ENCODE data around the gene DFFA.

DNA sequence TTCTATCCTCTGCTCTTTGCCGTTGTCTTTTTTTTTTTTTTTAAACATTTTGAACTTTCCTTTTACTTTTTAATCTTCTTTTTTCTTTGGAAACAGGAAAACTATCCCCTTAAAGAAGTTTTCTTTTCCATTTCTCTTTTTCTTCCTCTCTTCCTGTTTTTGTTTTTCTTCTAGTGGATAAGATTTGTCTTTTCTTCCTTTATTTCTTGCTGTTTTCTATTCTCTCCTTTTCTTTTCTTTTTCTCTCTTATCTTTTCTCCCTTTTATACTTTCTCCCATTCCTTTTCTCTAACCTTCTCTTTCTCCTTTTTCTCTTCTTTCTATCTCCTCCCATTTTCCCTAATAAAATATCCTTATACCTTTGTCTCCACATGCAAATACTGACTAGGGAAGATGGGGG, 48.6 kb upstream of the DFFA start:
- TF ChIP-seq HDAC6 (IDR thresholded peaks at IDR 0.05; ENCODE audit: low read depth, low read length) (no peak), SRSF9 (IDR thresholded peaks at IDR 0.05; ENCODE audit: borderline replicate concordance, low read depth, low read length) (no peak), POLR2AphosphoS5 (IDR thresholded peaks at IDR 0.05; ENCODE audit: control insufficient read depth, insufficient read depth, low read depth, low read length) (no peak), CHD1 (IDR thresholded peaks at IDR 0.05; ENCODE audit: low read length) (no peak), PRPF4 (IDR thresholded peaks at IDR 0.05; ENCODE audit: insufficient read depth, low read depth, low read length, poor library complexity, severe bottlenecking) (no peak), ZNF41 (CRISPR knock-in tag; conservative IDR thresholded peaks at IDR 0.05) (no peak), SIX5 (IDR thresholded peaks at IDR 0.05; ENCODE audit: borderline replicate concordance in 1 of 2, insufficient read depth in 1 of 2, low read depth in 1 of 2, low read length in 2 of 2) (no peak), CEBPB (tag; IDR thresholded peaks at IDR 0.05) (no peak), MAFK (IDR thresholded peaks at IDR 0.05; ENCODE audit: low read length) (no peak)
- TF ChIP-seq, protein P1, sequence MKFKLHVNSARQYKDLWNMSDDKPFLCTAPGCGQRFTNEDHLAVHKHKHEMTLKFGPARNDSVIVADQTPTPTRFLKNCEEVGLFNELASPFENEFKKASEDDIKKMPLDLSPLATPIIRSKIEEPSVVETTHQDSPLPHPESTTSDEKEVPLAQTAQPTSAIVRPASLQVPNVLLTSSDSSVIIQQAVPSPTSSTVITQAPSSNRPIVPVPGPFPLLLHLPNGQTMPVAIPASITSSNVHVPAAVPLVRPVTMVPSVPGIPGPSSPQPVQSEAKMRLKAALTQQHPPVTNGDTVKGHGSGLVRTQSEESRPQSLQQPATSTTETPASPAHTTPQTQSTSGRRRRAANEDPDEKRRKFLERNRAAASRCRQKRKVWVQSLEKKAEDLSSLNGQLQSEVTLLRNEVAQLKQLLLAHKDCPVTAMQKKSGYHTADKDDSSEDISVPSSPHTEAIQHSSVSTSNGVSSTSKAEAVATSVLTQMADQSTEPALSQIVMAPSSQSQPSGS (CRISPR knock-in tag; IDR thresholded peaks at IDR 0.05), result no peak
- TF ChIP-seq, protein P2, sequence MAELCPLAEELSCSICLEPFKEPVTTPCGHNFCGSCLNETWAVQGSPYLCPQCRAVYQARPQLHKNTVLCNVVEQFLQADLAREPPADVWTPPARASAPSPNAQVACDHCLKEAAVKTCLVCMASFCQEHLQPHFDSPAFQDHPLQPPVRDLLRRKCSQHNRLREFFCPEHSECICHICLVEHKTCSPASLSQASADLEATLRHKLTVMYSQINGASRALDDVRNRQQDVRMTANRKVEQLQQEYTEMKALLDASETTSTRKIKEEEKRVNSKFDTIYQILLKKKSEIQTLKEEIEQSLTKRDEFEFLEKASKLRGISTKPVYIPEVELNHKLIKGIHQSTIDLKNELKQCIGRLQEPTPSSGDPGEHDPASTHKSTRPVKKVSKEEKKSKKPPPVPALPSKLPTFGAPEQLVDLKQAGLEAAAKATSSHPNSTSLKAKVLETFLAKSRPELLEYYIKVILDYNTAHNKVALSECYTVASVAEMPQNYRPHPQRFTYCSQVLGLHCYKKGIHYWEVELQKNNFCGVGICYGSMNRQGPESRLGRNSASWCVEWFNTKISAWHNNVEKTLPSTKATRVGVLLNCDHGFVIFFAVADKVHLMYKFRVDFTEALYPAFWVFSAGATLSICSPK (IDR thresholded peaks at IDR 0.05; ENCODE audit: borderline replicate concordance), result no peak
- TF ChIP-seq, protein P3, sequence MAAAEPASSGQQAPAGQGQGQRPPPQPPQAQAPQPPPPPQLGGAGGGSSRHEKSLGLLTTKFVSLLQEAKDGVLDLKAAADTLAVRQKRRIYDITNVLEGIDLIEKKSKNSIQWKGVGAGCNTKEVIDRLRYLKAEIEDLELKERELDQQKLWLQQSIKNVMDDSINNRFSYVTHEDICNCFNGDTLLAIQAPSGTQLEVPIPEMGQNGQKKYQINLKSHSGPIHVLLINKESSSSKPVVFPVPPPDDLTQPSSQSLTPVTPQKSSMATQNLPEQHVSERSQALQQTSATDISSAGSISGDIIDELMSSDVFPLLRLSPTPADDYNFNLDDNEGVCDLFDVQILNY (CRISPR knock-in tag; IDR thresholded peaks at IDR 0.05), result no peak
- TF ChIP-seq, protein P4, sequence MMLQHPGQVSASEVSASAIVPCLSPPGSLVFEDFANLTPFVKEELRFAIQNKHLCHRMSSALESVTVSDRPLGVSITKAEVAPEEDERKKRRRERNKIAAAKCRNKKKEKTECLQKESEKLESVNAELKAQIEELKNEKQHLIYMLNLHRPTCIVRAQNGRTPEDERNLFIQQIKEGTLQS (IDR thresholded peaks at IDR 0.05), result no peak
- TF ChIP-seq, protein P4 (CRISPR knock-in tag; conservative IDR thresholded peaks at IDR 0.05), result no peak

All from K562 (cell line).